ENCODE measurements around the gene STRN.
"Not testable (repeated sequence)": the region's sequence is repeated elsewhere in the genome, so short reads cannot be mapped to it uniquely, and the experiment has no call there.

STRN gene

DNA sequence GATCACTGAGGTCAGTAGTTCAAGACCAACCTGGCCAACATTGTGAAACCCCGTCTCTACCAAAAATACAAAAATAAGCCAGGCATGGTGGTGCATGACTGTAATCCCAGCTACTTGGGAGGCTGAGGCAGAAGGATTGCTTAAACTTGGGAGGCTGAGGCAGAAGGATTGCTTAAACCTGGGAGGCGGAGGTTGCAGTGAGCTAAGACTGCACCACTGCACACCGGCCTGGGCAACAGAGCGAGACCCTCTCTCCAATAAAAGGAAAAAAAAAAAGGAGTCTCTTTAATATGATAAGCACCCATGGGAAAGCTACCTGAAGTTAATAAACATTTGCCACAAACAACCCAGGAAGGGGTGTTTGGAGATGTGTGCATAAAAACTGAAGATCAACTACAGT is 2.6 kb downstream of the STRN start:
- in situ Hi-C loops (cut with MboI; ENCODE audit: low sequenced_read_pairs) = no loop called here

DNA sequence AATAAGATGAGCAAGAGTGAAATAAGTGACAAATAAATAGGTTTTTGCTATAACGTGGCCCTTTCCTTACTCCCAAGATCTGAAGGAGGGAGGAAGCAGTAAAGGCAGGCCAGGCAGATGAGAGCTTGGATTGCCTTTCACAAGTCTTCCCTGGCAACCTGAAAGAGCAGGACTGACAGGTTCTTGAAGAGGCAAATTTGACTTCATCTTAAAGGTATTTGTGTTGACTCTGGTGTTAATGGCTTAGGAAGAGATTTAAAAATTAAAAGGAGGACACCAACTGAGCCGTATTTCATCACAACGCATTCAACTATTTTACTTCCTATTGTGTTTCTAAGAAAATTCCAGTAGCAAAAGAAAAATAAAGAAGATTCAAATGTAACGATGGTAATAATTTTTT is 3.2 kb downstream of the STRN start:
- in situ Hi-C loops (cut with MboI; ENCODE audit: low sequenced_read_pairs) = no loop called here

DNA sequence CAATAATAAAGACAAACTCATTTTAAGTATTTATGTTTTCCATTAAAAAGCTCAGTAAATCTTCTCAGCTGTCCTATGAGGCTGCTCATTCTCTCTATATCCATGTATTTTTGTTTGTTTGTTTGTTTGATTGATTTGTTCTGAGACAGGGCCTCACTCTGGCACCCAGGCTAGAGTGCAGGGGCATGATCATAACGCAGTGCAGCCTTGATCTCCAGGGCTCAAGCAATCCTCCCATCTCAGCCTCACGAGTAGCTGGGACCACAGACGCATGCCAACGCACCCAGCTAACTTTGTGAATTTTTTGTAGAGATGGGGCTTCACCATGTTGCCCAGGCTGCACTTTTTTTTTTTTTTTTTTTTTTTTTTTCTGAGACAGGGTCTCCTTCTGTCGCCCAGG is 5.6 kb downstream of the STRN start:
- in situ Hi-C loops (cut with MboI; ENCODE audit: low sequenced_read_pairs) = no loop called here

DNA sequence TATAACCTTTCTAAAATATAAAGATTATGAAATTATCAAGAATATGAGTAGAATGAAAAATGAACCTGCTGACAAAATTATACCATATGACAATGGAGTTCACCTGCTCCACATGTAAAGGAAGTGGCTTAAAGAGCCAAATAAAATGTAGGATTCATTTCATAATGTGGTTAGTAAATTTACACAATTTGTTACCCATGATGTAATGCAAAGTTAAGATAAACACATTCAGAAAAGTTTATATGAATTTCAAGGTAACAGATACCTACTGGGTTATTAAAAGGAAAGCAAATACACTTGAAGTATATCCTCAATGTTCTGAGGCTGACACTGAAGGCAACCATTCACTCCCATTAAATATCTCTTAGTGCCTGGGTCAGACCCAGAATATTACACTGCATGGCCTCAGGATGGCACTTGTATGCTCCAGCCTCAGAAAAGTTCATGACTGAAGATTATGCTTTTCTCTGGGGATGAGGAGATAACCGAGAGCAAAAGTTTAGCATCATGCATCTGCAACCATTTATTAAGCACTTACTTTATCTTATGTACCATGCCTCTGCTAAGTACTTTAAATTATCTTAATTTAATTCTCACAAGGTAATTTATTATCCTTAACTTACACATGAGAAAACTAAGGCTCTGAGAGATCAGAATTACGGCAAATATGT is 6.2 kb downstream of the STRN start:
- in situ Hi-C loops (cut with MboI; ENCODE audit: low sequenced_read_pairs) = no loop called here

DNA sequence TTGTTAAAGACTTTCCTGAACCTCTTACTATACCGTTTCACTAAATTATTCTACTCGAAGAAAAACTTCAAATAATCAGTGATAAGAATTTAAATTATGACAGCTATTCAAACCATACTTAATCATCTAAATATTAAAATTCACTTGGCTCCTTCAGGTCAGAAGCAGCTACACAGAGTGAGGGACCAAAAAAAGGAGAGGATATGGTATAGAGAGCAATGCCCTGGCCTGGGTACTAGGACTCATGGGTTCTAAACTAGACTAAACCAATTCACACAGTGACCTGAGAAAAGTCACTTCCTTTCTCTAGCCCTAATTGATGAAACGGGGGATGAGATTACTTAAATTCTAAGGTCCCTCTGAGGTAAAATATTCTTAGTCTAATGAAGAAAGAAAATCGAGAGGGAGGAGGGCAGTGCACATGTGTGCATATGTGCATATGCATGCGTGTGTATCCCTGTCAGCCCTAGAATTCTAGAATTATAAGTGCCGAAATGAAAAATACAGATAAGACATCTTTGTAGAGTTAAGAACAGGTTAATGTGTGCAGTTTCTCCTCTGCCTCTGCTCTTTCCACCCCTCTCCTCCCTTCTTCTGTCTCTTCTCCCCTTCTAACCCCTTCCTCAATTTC is 11.2 kb downstream of the STRN start:
- in situ Hi-C loops (cut with MboI; ENCODE audit: low sequenced_read_pairs) = no loop called here

DNA sequence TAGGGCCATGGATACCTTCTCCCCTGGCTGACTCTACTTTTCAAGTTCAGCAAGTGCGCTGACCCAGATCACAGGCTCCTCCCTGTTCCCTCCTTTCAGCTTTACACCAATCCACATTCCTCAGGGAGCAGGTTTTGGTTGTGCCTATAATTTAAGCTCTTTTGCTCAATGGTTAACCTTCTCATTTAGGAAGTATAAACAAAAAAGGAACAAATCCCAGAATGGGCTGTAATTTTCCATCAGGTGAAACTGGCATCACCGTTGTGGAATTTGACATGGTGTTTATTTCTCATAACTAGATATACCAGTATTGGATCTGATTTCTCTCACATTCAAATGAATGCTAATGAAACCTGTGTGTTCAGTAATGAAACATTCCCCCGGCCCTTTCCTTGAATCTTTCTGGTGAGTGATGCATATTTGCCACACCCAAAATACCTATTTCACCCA is 13.6 kb downstream of the STRN start:
- in situ Hi-C loops (cut with MboI; ENCODE audit: low sequenced_read_pairs) = no loop called here

DNA sequence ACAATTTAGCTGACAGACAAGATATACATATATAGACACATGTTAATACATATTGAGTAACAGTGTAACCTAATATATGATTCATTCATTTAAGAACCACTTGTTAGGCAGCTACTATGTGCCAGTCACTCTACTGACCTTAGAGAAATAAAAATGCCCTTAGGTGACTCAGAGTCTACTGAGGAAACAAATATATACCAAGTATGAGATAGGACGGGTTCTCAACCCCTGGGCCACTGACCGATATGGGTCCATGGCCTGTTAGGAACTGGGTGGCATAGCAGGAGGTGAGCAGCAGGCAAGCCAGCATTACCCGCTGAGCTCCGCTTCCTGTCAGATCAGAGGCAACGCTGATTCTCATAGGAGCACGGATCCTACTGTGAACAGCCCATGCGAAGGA is 14.8 kb downstream of the STRN start:
- in situ Hi-C loops (cut with MboI; ENCODE audit: low sequenced_read_pairs) = no loop called here

DNA sequence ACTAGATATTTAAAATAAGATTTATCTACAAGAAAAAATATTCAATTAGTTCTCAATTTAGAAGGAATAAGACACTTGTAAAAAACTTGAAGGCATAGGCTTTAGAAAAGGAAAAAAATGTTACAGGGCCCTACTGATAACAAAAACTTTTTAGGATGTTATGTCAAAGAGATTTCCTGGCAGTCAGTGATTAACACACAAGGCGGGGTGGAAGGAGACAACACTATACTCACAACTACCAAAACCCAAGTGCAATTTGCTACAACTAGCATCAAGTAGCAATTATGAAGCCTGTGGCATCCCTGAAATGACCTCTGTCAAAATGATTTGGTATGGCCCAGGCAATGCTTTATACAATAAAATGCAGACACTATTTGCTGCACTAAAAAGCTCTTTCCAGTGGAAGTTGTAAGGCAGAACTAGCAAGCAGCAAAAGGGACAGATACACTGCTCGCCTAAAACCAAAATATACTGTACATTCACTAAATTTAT is 15.3 kb downstream of the STRN start:
- in situ Hi-C loops (cut with MboI; ENCODE audit: low sequenced_read_pairs) = no loop called here

DNA sequence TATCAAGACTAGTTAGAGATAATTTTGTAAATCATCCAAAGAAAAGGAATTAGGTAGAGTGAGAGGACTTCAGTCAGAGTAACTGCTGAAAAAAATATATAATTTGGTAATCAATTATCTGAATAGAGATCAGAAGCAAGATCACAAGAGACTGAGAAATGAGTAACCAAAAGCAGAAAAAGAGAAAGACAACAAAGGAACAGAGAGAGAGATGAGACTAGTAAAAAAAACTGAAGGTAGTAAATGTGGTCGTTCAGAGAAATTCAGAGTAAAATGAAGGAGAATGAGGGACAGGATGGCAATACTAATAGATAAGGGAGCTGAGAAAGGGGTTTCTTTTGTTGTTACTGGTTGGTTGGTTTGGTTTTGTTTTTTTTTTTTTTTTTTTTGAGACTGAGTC is 16.5 kb downstream of the STRN start:
- in situ Hi-C loops (cut with MboI; ENCODE audit: low sequenced_read_pairs) = no loop called here

DNA sequence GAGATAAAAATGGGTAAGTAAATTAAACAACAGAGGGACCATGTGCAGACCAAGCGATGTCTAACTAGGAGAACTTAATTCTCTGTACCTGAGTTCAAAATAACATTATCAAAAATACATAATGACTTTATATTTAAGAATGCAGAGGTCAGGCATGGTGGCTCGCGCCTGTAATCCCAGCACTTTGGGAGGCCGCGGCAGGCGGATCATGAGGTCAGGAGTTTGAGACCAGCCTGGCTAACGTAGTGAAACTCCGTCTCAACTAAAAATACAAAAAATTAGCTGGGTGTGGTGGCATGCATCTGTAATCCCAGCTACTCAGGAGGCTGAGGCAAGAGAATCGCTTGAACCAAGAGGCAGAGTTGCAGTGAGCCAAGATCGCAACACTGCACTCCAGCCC is 21.1 kb downstream of the STRN start:
- in situ Hi-C loops (cut with MboI; ENCODE audit: low sequenced_read_pairs) = not testable (repeated sequence)

DNA sequence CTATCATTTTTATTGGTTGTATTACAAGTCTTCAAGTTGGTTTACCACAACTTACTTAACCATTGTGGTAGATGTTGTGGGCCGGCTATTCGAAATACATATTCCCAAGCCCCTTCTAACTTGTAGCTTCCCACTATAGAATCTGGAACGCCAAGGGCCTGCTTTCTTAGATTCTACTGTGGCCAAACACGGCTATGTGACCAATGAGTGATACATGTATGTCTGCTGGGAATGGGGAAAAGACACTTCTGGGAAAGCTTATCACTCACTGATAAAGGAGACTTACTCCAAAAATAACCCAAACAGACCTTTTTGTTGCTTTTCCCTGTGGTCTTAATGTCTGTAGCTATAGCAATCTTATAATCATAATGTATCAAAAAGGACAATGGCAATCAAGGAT is 24.5 kb downstream of the STRN start:
- in situ Hi-C loops (cut with MboI; ENCODE audit: low sequenced_read_pairs) = no loop called here

DNA sequence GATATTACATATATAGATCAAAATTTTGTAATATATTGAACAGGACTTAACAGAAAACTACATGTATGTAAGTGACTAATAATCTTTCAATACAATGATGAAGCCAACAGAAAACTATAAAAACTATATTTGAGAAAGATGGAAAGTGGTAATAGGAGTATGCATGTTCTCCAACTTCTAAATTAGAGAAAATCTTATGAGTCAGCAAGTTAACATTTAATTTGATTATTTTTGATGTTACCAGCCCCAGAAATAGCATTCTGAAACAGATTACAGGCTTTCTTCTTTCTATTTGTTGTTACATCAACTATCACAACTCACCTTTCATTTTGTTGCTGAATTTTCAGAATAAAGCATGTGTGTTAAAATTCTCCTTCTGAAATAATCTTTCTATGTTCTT is 29.8 kb downstream of the STRN start:
- in situ Hi-C loops (cut with MboI; ENCODE audit: low sequenced_read_pairs) = not testable (repeated sequence)

DNA sequence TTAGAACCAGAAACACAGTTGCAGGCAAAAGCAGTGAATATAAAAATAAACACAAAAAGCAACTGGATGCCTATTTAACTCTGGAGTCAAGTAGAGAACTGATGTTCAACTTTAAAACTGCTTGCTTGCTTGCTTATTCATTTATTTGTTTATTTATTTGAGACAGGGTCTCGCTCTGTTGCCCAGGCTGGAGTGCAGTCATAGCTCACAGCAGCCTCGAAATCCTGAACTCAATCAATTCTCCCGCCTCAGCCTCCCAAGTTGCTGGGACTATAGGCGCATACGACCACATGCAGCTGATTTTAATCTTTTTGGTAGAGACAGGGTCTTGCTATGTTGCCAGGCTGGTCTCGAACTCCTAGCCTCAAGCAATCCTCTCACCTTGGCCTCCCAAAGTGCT is 34.6 kb downstream of the STRN start:
- in situ Hi-C loops (cut with MboI; ENCODE audit: low sequenced_read_pairs) = not testable (repeated sequence)

DNA sequence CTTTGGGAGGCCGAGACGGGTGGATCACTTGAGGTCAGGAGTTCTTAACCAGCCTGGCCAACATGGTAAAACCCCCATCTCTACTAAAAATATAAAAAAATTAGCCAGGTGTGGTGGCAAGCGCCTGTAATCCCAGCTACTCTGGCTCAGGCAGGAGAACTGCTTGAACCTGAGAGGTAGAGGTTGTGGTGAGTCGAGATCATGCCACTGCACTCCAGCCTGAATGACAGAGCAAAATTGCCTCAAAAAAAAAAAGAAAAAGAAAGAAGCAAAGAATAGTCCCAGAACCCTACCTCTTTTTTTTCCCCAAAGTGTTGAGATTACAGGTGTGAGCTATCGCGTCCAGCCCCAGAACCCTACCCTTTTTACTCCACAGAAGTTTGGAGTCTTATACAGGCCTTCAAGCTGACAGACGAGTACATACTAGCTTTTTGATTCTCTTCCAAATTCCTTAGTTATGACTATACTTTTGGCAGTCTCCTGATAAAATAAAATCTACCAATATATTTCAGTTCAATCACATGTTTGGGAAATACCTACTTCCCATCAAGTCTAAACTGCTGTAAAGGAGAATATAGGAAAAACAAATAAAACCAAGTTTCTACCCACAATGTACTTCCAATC is 35.4 kb downstream of the STRN start:
- in situ Hi-C loops (cut with MboI; ENCODE audit: low sequenced_read_pairs) = not testable (repeated sequence)

DNA sequence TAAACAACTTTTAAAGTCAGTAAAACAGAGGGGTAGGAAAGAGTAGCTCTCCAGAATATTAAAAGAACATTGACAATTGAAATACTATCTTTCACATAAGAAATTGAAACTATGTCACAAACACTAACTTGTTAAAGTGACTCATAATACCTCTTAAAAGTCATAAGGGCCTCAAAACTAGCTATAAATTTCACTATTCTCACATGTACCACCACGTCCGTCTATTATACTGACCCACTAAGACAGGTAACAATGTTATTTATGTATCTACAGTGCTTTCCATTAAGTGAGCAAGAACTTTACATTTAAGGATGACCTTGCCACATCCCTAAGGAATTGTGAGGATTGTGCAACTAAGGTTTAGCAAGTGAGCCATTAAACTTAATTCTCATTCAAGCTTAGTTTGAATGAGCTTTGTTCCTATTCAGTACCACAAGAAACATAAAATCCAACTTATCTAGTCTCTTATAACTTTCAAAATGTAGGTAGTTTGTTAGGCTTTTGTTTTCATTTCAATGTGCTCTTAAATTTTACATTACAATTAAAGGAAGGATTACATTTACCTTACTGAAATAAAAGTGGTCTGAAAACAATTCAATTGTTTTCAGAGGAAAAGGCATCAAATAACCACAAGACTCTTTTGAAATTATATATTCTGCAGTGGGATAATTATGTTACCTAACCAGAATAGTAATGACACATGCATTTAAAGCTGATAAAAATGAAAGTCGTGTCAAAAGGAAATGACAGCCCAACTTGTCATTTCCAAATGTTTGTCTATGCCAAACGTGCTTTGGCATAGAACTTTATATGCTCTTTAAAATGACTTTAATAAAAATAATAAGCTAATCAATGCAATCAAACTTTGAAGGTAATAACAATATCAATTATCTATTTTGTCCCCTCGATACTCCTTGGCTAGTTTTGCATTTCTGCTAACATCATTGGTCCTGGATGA is 39.9 kb downstream of the STRN start:
- in situ Hi-C loops (cut with MboI; ENCODE audit: low sequenced_read_pairs) = not testable (repeated sequence)

DNA sequence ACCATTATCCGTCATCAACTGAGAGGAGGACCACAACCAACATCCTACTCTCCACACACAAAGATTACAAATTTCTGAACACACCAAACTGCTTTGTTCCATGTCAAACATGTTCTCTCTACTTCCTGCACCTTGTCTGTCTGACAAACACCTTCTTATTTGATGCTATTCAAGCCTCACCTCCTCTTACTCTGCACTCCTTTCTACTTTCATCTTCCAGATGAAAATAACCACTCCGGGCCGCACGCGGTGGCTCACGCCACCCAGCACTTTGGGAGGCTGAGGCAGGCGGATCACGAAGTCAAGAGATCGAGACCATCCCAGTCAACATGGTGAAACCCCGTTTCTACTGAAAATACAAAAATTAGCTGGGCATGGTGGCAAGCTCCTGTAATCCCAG is 43.7 kb downstream of the STRN start:
- in situ Hi-C loops (cut with MboI; ENCODE audit: low sequenced_read_pairs) = not testable (repeated sequence)

DNA sequence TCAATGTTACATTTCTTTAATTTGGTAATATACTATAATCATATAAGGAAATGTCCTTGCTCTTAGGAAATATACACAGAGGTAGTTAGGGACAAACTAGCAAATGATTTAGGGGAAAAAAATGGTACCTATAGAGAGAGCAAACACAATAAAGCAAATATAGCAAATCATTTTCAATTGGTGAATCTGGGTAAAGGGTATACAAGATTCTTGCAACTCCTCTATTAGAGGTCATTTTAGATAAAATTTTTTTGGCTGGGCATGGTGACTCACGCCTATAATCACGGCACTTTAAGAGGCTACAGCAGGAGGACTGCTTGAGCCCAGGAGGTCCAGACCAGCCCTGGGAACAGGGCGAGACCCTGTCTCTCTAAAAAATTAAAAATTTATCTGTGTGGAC is 44.4 kb downstream of the STRN start:
- in situ Hi-C loops (cut with MboI; ENCODE audit: low sequenced_read_pairs) = no loop called here

DNA sequence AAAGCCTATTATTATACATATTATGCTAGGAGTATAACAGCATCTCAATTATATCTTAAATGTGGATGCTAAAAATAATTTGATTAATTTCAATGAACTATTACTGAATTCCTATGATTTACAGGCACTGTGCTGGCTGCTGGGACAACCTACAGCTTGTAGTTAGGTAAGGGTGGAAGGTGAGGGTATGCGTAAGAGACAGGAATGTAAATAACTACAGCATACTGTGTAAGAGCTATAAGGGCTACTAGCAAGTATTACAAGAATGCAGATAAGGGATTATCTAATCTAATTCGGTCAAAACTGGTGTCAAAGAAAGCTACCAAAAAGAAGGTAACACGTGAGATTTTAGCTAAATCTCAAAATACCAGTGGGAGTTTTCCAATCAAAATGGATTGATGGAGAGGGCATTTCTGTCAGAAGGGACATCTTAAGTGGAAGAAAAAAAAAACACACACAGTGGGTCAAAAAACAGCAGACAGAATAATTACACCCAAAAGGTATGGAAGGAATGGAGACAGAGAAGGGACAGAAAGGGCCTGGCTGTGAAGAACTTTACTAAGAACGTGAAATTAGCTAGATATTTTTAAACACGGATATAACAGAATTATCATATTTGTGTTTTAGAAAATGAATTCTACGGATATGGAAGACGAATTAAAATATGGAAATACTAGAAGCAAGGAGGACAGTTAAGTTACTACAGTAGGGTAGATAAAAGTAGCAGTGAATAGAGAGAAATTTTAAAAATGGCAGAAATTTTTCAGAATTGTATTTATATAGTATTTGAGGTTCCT is 47.1 kb downstream of the STRN start:
- in situ Hi-C loops (cut with MboI; ENCODE audit: low sequenced_read_pairs) = no loop called here

DNA sequence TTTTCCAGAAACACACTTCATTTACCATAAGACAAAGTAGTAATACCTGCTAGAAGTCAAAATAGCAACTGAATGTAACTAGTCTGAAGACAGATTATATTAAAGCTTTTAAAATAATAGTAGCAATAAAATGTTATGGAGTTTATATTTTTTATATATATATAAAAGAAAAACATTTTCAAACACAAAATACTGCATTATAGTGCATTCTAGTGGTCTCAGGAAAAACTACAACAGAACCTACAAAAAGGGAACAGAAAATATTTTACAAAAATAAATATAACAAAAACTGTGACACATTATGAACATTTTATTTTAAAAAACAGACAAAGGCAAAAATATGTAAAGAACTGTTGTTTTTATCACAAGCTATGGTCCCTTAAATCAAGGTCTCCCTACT is 48.0 kb downstream of the STRN start:
- in situ Hi-C loops (cut with MboI; ENCODE audit: low sequenced_read_pairs) = no loop called here

DNA sequence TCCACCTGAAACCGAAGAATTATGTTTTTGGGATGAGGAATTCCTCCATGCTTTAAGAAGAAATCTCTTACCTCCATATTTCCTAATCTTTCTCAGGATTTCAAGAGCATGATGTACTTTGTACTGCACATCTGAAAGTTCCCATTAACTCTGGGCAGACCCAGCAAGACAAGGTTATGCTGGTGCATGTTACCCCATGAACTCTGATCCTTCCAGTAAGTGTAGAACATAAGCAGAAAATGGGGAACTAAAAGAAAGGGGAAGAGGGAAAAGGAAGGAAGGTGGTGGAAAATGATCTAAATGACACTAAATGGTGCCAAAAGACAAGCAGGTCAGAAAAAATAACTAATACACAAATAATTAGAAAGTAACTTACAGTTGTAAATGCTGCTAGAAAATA is 50.7 kb downstream of the STRN start:
- in situ Hi-C loops (cut with MboI; ENCODE audit: low sequenced_read_pairs) = no loop called here

Data from HL-60/S4 (cell line).